HepG2 (cell line): ENCODE measurements around the gene NFASC. TPM values are rescaled to one million over a fixed set of nuclear protein-coding genes. Genes with fewer than 3 reads are reported as not detected.

ENCODE experiments used
- ATAC-seq: fragments of 200-7000 bp; cut with Tn5 transposase; 3 replicates; pipeline ENCODE4 v1.9.1; 2020; ENCODE audit warnings: mild to moderate bottlenecking, moderate library complexity
- BruUV-seq: library from RNA; stranded (reverse); fragments of 400-500 nt; replicated peaks from 2 replicates; lab custom pipeline; 2021; lab: Mats Ljungman, UMichigan
- CTCF ChIA-PET: fragments of 300-600 bp; formaldehyde crosslinking; extraction: SDS; loops from one replicate; lab custom pipeline; 2021; ENCODE audit warnings: low total read pairs, inconsistent platforms, low intra/inter-chr PET ratio; lab: Yijun Ruan, JAX
- POLR2A ChIA-PET: fragments of 350-600 bp; sonication (Branson Sonifier 250); formaldehyde crosslinking; loops from one replicate; lab custom pipeline; 2020; ENCODE audit warnings: antibody characterized with exemption, inconsistent platforms; lab: Yijun Ruan, JAX
- DNase-seq: peaks from one replicate; pipeline ENCODE4 v3.0.0-alpha.2; 2015; ENCODE audit warnings: low spot score
- FAIRE-seq: peaks from 3 replicates; lab custom pipeline; 2011; peaks lifted over from hg19 to GRCh38; lab: Jason Lieb, UNC
- H2AFZ ChIP-seq: one replicate; pipeline ENCODE4 v1.6.1; 2011; ENCODE audit warnings: low read length, inconsistent platforms
- H3K27ac ChIP-seq: fragments of 300-600 bp; 3 replicates; pipeline ENCODE4 v1.8.0; 2011; ENCODE audit warnings: mixed run types, mild to moderate bottlenecking, mixed read lengths, low read length, inconsistent platforms; ENCODE audit not compliant: insufficient read depth; ENCODE audit errors: extremely low read length
- H3K27me3 ChIP-seq, 2 experiments: fragments of 200-600 bp in 1 of 2; 2 replicates in 1 of 2; 3 replicates in 1 of 2; pipeline versions ENCODE4 v1.6.0 to v1.8.0; 2011; ENCODE audit warnings: low read length in 2 of 2, mild to moderate bottlenecking in 2 of 2, moderate library complexity in 2 of 2, inconsistent platforms in 1 of 2; ENCODE audit not compliant: insufficient read depth in 2 of 2, control insufficient read depth in 1 of 2
- H3K36me3 ChIP-seq, 2 experiments: fragments of 200-600 bp in 1 of 2; replicated peaks in 1 of 2; 2 replicates in 1 of 2; 3 replicates in 1 of 2; pipeline versions ENCODE4 v1.5.1 to v1.8.0; 2011; ENCODE audit warnings: low read length in 2 of 2, inconsistent platforms in 1 of 2; ENCODE audit not compliant: insufficient read depth in 2 of 2, control insufficient read depth in 1 of 2
- H3K4me1 ChIP-seq: 2 replicates; pipeline ENCODE4 v1.5.1; 2012; ENCODE audit warnings: low read length, inconsistent platforms; ENCODE audit not compliant: insufficient read depth
- H3K4me2 ChIP-seq: 2 replicates; pipeline ENCODE4 v1.6.0; 2011; ENCODE audit warnings: low read depth, low read length, inconsistent platforms
- H3K4me3 ChIP-seq, 3 experiments: fragments of 200-600 bp in 1 of 3; sonication (generic), shearing (Covaris generic) in 1 of 3; replicated peaks in 1 of 3; 2 replicates each; pipeline ENCODE4 v1.5.1; 2011 to 2016; ENCODE audit warnings: low read length in 3 of 3, inconsistent platforms in 2 of 3, low read depth in 2 of 3, mild to moderate bottlenecking in 2 of 3, control low read depth in 1 of 3, mixed read lengths in 1 of 3; ENCODE audit not compliant: insufficient read depth in 1 of 3
- H3K79me2 ChIP-seq: one replicate; pipeline ENCODE4 v1.6.1; 2011; ENCODE audit warnings: low read length, inconsistent platforms; ENCODE audit not compliant: insufficient read depth
- H3K9ac ChIP-seq: 2 replicates; pipeline ENCODE4 v1.6.0; 2011; ENCODE audit warnings: mild to moderate bottlenecking, low read depth, low read length, inconsistent platforms; ENCODE audit not compliant: insufficient read depth
- H3K9me3 ChIP-seq: 2 replicates; pipeline ENCODE4 v1.5.1; 2012; ENCODE audit warnings: mild to moderate bottlenecking, low read length
- H4K20me1 ChIP-seq: 2 replicates; pipeline ENCODE4 v1.6.0; 2011; ENCODE audit warnings: inconsistent platforms, mild to moderate bottlenecking, low read length, moderate library complexity; ENCODE audit not compliant: insufficient read depth
- GMEB1 ChIP-seq: sonication (generic); formaldehyde crosslinking; IDR thresholded peaks from 2 replicates; pipeline ENCODE4 v1.5.1; 2020; ENCODE audit warnings: missing genetic modification reagents, mild to moderate bottlenecking, borderline replicate concordance
- HMGXB3 ChIP-seq: sonication (generic); formaldehyde crosslinking; IDR thresholded peaks from 2 replicates; pipeline ENCODE4 v1.4.0; 2020; ENCODE audit warnings: missing genetic modification reagents, borderline replicate concordance
- NONO ChIP-seq, 2 experiments: fragments of 450-650 bp in 1 of 2; sonication (generic) in 1 of 2; formaldehyde crosslinking in 1 of 2; IDR thresholded peaks in 1 of 2; conservative IDR thresholded peaks in 1 of 2; 2 replicates each; pipeline versions ENCODE4 v1.6.1 to v1.8.0; 2017 to 2022; ENCODE audit warnings: mild to moderate bottlenecking in 1 of 2, missing genetic modification reagents in 1 of 2, moderate library complexity in 1 of 2
- ZBTB42 ChIP-seq: sonication (generic); formaldehyde crosslinking; IDR thresholded peaks from 2 replicates; pipeline ENCODE4 v1.5.0; 2020; ENCODE audit warnings: mild to moderate bottlenecking, missing genetic modification reagents
- ZNF124 ChIP-seq: sonication (generic); formaldehyde crosslinking; IDR thresholded peaks from 2 replicates; pipeline ENCODE4 v1.4.0; 2020; ENCODE audit warnings: missing genetic modification reagents
- WGBS: methylation state at CpG from one replicate; pipeline ENCODE4 v1.1.6; 2017; ENCODE audit warnings: low lambda C conversion rate; 5-methylcytosine and 5-hydroxymethylcytosine counted together
- in situ Hi-C: cut with HindIII; loops from 2 replicates; pipeline ENCODE4 v1.10.0; 2017; ENCODE audit warnings: low pct_unique_long_range_greater_than_20kb; ENCODE audit not compliant: extremely low pct_ligation_motif_present
- intact Hi-C: fragments of 100-400 bp; cut with micrococcal nuclease; formaldehyde crosslinking; loops from one replicate; pipeline ENCODE4 v1.10.0; 2022; ENCODE audit not compliant: unreplicated experiment
- polyA plus RNA-seq, 8 experiments: library from polyadenylated mRNA; depleted of rRNA in 3 of 8; stranded (reverse) in 7 of 8; unstranded in 1 of 8; fragments of >200 nt; fragmentation: Illumina TruSeq in 4 of 8; extraction: Trizol in 4 of 8; gene quantifications; 2 replicates each; pipeline versions ENCODE4 v1.2.1 to v1.2.3, GENCODE V29; 2011 to 2016; ENCODE audit warnings: low read depth in 4 of 8, missing spikeins in 1 of 8, mixed read lengths in 1 of 8; ENCODE audit not compliant: insufficient read depth in 1 of 8
- total RNA-seq, 5 experiments: library from RNA; depleted of rRNA; stranded (reverse); fragments of >200 nt; fragmentation: Illumina TruSeq; extraction: Trizol; gene quantifications; 2 replicates each; pipeline ENCODE4 v1.2.3, GENCODE V29; 2016; ENCODE audit warnings: low read depth in 1 of 5

The NFASC gene
- total and polyA plus RNA-seq, 2 of the 13 experiments (the other 11 are each of a cell fraction or from before 2014, with no cell fraction given) = not detected

GRCh38 chr1:204992998-204993314 lies 122.3 kb downstream of the NFASC start (continued):
- TF ChIP-seq HMGXB3 (CRISPR knock-in tag) = no peak

GRCh38 chr1:204994086-204994862 lies 123.6 kb downstream of the NFASC start:
- FAIRE-seq = no peak
- no peak overlapping the region for H3K27ac ChIP-seq
- POLR2A ChIA-PET = no interaction called here
- H3K79me2 ChIP-seq = no peaks in the 10 kb centered on the region
- intact Hi-C loops = no loop called here
- H4K20me1 ChIP-seq = no peaks in the 10 kb centered on the region
- DNase-seq = no peak
- H3K27me3 ChIP-seq = peaks cover 8 to 52% of the 10 kb centered on the region in 2 experiments; a peak in 4 of 5 replicates
- 34% methylated on average over 10 of the region's 10 CpGs for WGBS
- no peaks in the 10 kb centered on the region for H3K9me3 ChIP-seq
- H3K36me3 ChIP-seq = no peaks in the 10 kb centered on the region
- no peak for ATAC-seq
- no peak overlapping the region for H3K4me2 ChIP-seq
- in situ Hi-C loops = no loop called here
- peaks cover 16% of the 10 kb centered on the region for H3K4me1 ChIP-seq
- CTCF ChIA-PET = no interaction called here
- no peak overlapping the region for H3K9ac ChIP-seq
- no peak for TF ChIP-seq ZNF124
- TF ChIP-seq GMEB1 = no peak
- TF ChIP-seq ZBTB42 (CRISPR knock-in tag) = no peak
- no peak for TF ChIP-seq NONO (IDR thresholded peaks at IDR 0.05)
- TF ChIP-seq NONO (CRISPR knock-in tag; conservative IDR thresholded peaks at IDR 0.05) = no peak
- TF ChIP-seq, all 625 proteins: peak for 0
- BruUV-seq = no TSS peak
- Histone ChIP-seq H3K4me3 (no peak overlapping the region), H2AFZ (no peak overlapping the region)
